GM12801 (cell line): ENCODE measurements around the gene CYTH2.

Experiments used
- TF ChIP-seq, protein P1 (sequence below): IDR thresholded peaks from one replicate; pipeline ENCODE4 v1.5.1; 2011; ENCODE audit warnings: control low read depth; ENCODE audit not compliant: insufficient read length; ENCODE audit errors: extremely low read depth

The CYTH2 gene

DNA sequence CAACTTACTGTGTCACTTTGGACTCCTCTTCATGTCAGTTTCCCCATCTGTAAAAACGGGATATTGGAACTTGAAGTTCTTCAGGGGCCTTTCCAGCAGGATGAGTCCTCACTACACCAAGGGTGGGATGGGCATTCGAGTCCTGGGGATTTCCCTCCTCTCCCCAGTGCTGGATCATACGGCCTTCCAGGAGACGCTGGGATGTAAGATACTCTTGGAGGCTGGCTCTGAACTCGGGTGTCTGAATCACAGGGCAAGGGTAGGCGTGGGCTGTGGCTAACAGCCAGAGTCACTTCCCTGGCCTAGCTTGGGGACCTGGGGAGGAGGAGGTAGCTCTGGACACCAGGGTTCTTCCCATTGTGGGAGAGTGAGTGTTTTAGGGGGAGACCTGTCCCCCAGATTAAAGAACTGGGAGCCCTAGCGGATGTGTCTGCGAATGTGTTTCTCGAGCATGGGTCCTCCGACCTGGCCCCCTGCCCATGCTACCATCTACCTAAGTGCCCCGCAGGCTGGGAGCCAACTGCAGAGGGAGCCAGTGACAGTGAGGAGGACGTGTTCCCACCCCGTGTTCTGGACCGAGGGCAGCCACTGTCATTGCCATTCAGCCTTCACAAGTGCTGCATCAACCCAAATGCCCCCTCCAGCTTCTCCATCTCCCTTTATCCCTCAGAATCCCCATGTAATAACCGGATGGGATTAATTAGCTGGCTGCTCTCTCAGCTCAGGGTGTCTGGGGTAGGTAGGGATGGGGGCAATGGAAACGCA is 2.4 kb upstream of the CYTH2 start:
- TF ChIP-seq, protein P1, sequence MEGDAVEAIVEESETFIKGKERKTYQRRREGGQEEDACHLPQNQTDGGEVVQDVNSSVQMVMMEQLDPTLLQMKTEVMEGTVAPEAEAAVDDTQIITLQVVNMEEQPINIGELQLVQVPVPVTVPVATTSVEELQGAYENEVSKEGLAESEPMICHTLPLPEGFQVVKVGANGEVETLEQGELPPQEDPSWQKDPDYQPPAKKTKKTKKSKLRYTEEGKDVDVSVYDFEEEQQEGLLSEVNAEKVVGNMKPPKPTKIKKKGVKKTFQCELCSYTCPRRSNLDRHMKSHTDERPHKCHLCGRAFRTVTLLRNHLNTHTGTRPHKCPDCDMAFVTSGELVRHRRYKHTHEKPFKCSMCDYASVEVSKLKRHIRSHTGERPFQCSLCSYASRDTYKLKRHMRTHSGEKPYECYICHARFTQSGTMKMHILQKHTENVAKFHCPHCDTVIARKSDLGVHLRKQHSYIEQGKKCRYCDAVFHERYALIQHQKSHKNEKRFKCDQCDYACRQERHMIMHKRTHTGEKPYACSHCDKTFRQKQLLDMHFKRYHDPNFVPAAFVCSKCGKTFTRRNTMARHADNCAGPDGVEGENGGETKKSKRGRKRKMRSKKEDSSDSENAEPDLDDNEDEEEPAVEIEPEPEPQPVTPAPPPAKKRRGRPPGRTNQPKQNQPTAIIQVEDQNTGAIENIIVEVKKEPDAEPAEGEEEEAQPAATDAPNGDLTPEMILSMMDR, result no peak

DNA sequence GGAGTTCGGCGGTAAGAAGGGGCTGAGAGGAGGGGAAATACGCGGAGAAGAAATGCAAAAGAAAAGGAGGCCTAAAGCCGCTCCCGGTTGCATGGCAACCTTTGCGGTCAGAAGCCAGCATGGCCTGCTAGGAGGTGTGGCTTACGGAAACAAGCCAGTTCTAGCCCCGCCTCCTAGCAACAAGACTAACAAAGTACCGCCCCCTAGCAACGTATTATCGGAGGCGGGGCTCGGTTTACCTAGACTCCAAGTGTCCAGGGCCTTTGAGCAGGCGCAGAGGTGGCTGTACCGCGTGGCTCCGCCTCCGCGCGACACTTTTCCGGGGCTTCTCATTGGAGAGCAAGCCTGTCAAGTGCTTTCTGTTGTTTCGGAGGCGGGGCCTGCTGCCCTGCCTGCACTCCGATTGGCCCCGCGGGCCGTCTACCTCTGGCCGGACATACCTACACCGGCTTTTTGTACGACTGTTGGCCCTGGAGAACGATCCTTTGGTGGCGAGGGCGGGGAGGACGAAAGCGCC is 339 bp upstream of the CYTH2 start:
- TF ChIP-seq, protein P1, result no peak

DNA sequence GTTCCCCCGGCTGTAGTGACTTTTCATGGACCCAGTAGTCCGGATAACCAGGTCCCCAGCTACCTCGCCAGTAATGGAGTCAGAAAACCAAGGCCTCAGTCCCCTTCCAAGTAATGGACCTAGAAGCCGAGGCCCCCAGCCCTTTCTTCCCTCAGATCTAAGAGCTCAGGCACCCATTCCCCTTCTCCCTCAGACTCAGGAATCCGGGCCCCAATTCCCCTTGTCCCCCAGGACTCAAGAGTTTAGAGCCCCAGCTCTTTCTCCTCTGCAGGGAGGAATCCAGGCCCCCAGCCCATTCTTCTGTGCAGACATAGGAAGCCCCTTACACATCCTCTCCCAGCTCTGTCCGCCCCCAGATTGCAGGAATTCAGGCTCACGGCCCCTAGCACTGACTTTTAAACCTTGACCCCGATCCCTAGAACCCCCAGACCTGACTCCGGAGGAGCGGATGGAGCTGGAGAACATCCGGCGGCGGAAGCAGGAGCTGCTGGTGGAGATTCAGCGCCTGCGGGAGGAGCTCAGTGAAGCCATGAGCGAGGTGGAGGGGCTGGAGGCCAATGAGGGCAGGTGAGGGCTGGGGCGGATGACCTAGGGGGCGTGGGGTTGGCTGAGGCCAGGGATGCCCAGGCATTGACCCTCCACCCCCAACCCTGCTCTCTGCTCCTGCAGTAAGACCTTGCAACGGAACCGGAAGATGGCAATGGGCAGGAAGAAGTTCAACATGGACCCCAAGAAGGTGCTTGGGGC is 938 bp downstream of the CYTH2 start:
- TF ChIP-seq, protein P1, result no peak

DNA sequence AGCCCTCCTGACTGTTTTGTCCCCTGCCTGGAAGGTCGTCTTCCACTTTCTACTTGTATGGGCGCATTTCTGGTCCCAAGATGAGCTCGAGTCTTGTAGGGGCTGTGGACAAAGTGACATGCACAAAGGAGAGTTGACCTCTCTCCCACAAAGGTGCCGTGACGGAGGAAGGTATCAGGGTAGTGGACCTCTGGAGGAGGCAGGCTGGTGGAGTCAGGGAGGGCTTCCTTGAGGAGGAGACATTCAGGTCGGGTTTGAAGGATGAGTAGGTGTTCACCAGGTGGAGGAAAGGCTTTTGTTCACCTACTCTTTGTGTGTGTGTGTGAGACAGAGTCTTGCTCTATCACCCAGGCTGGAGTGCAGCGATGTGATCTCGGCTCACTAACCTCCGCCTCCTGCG is 1.7 kb downstream of the CYTH2 start:
- TF ChIP-seq, protein P1, result no peak

DNA sequence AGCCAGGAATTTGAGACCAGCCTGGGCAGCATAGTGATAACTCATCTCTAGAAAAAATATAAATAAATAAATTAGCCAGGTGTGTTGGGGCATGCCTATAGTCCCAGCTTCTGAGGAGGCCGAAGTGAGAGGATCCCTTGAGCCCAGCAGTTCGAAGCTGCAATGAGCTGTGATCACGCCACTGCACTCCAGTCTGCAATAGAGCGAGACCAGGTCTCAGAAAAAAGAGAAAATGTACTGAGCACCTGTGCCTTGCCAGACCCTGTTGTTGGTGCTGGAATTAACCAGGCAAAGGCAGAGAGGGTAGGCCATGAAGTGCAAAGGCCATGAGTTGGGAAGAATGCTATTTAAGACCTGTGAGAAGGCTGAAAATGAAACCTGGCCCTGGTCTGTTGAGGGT is 2.7 kb downstream of the CYTH2 start:
- TF ChIP-seq, protein P1, result no peak

DNA sequence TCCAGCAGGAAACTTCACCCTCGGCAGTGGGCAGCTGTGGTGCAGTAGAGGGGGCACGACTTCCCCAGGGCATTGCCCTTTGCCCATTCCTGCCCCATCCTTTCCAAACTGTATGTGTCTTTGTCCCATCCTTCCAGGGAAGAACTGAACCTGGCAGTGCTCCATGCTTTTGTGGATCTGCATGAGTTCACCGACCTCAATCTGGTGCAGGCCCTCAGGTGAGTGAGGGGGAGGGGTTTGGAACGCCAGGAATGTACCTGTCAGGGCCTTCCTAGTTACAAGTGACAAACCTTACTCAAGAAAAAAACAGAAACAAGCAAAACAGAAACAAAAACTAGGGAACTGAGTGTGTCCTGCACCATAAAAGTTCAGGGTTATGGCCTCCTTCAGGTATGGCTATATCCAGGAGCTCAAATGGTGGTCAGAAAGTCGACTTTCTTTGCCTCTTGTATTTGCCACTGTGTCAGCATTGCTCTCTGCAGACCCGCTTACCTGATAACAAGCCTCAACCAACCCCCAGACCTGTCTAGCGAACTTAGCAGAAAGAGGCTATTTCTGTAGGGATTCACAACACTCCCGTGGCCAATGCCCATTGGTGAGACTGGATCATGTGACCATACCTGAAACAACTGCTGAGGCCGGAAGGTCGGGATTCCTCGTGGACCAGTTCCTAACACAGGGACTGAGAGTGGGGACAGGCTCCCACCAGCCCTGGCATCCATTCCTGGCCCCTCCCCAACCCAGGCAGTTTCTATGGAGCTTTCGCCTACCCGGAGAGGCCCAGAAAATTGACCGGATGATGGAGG is 4.2 kb downstream of the CYTH2 start:
- TF ChIP-seq, protein P1, result no peak

DNA sequence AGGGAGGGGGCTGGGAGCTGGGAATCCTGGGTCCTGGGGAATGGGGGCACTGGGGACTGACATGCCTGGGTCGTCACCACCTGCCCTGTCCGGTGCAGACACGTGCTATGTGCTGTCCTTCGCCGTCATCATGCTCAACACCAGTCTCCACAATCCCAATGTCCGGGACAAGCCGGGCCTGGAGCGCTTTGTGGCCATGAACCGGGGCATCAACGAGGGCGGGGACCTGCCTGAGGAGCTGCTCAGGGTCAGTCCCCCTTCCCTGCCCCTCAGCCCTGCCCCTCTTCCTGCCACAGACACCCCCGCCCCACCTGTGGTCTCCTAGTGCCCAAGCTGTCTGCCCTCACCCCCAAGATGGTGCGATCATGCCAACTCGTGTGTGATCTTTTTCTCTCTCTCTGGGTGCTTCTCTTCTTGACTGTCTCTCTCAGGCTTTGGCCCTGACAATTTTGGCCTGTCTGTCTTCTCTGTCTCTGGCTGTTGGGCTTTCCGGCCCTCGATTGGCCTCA is 5.0 kb downstream of the CYTH2 start:
- TF ChIP-seq, protein P1, result no peak
